PFSK-1 (cell line): ENCODE measurements around the gene HOMER2.

ENCODE experiments used
- FOXP2 ChIP-seq: optimal IDR thresholded peaks from 2 replicates; pipeline ENCODE3; 2011; ENCODE audit warnings: borderline replicate concordance, control low read depth, inconsistent platforms; ENCODE audit not compliant: insufficient read depth; ENCODE audit errors: extremely low read length, extremely low read depth
- POLR2AphosphoS5 ChIP-seq: IDR thresholded peaks from 2 replicates; pipeline ENCODE4 v1.6.1; 2012; ENCODE audit warnings: low read depth, mild to moderate bottlenecking, control low read depth, low read length, moderate library complexity
- REST ChIP-seq, 2 experiments: IDR thresholded peaks; 2 replicates each; pipeline versions ENCODE4 v1.6.1 to v1.8.0; 2011 to 2012; ENCODE audit warnings: low read depth in 2 of 2, low read length in 2 of 2, control low read depth in 1 of 2, inconsistent platforms in 1 of 2, mild to moderate bottlenecking in 1 of 2, moderate library complexity in 1 of 2; ENCODE audit not compliant: insufficient read depth in 1 of 2
- SIN3A ChIP-seq: IDR thresholded peaks from 2 replicates; pipeline ENCODE4 v1.6.1; 2012; ENCODE audit warnings: mild to moderate bottlenecking, low read length, moderate library complexity, borderline replicate concordance; ENCODE audit not compliant: insufficient read depth
- TAF1 ChIP-seq: IDR thresholded peaks from 2 replicates; pipeline ENCODE4 v1.6.1; 2012; ENCODE audit warnings: low read length, control low read depth, borderline replicate concordance; ENCODE audit not compliant: insufficient read depth

Gene HOMER2

DNA sequence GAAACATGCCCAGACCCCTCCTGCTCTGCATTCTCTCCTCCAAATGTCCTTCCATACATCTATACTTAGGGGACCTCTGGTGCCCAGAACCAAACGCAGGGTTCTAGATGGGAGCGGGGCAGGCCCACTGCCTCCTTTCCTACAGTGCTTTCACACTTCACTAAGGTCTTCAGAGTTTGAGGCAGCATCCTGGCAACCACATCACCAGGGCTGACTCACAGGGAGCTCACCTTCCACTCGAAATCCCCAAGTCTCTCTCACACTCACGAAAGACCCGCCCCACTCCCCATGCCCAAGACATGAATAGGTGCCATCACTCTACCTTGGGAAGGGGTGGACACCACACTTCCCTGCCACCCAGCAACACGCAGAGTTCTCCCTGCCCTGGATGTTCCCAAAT is 18.9 kb downstream of the HOMER2 start:
- no peak for TF ChIP-seq POLR2AphosphoS5
- TF ChIP-seq FOXP2: no peak
- TF ChIP-seq REST (IDR thresholded peaks at IDR 0.05; ENCODE audit: insufficient read depth in 1 of 2, low read depth in 2 of 2, low read length in 2 of 2): no peak
- TF ChIP-seq TAF1: no peak
- no peak for TF ChIP-seq SIN3A

DNA sequence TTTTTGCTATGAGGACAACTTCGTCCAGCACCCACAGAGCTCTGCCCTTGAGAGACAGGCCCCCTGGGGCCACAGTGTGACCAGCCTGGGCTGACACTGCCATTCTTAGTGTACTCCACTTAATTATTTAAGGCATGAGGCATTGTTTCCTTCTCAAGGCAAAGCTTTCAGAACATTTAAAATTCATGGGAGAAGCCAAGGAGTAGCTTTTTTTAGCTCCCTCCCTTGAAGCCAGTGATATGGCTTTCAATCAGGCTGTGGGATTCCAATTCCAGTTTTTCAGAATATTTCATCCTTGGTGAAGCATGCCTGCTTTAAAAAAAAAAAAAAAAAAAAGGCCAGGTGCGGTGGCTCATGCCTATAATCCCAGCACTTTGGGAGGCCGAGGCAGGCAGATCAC is 21.3 kb downstream of the HOMER2 start:
- TF ChIP-seq POLR2AphosphoS5 (no peak), FOXP2 (no peak), SIN3A (no peak), TAF1 (no peak), REST (IDR thresholded peaks at IDR 0.05; ENCODE audit: insufficient read depth in 1 of 2, low read depth in 2 of 2, low read length in 2 of 2) (no peak)

GRCh38 chr15:82930461-82930860 is 22.1 kb downstream of the HOMER2 start:
- TF ChIP-seq SIN3A (no peak), REST (IDR thresholded peaks at IDR 0.05; ENCODE audit: insufficient read depth in 1 of 2, low read depth in 2 of 2, low read length in 2 of 2) (no peak), POLR2AphosphoS5 (no peak), TAF1 (no peak), FOXP2 (no peak)

- TF ChIP-seq FOXP2 (no peak), TAF1 (no peak), REST (IDR thresholded peaks at IDR 0.05; ENCODE audit: insufficient read depth in 1 of 2, low read depth in 2 of 2, low read length in 2 of 2) (no peak)
These were observed 23.8 kb downstream of the HOMER2 start for GRCh38 chr15:82928711-82929110.

GRCh38 chr15:82923744-82924143 is 28.8 kb downstream of the HOMER2 start:
- no peak for TF ChIP-seq REST (IDR thresholded peaks at IDR 0.05; ENCODE audit: insufficient read depth in 1 of 2, low read depth in 2 of 2, low read length in 2 of 2)
- TF ChIP-seq SIN3A: no peak
- TF ChIP-seq POLR2AphosphoS5: no peak
- TF ChIP-seq TAF1: no peak
- TF ChIP-seq FOXP2: no peak
